ENCODE results near the gene C1orf174.

C1orf174 gene

GRCh38 chr1:3893190-3893589 is 6.9 kb downstream of the C1orf174 start:
- no peak for DNase-seq

GRCh38 chr1:3892748-3893147 is 7.3 kb downstream of the C1orf174 start:
- no peak for DNase-seq

GRCh38 chr1:3891329-3891865 is 8.7 kb downstream of the C1orf174 start:
- DNase-seq, result no peak

GRCh38 chr1:3890389-3891328 is 9.4 kb downstream of the C1orf174 start:
- DNase-seq, result no peak

- DNase-seq, result no peak
Observed at GRCh38 chr1:3889936-3890335, 10.1 kb downstream of the C1orf174 start.

- no peak for DNase-seq
Observed at GRCh38 chr1:3888301-3888700, 11.8 kb downstream of the C1orf174 start.

- no peak for DNase-seq
Observed at GRCh38 chr1:3886691-3887090, 13.4 kb downstream of the C1orf174 start.

GRCh38 chr1:3886106-3886670 is 13.9 kb downstream of the C1orf174 start:
- no peak for DNase-seq

- no peak for DNase-seq
Observed at GRCh38 chr1:3885611-3886010, 14.5 kb downstream of the C1orf174 start.

- DNase-seq, result no peak
Observed at GRCh38 chr1:3884966-3885365, 15.1 kb downstream of the C1orf174 start.

GRCh38 chr1:3883194-3883925 is 16.7 kb downstream of the C1orf174 start:
- no peak for DNase-seq

GRCh38 chr1:3881193-3881480 is 18.9 kb downstream of the C1orf174 start:
- DNase-seq, result no peak

GRCh38 chr1:3880429-3881192 is 19.5 kb downstream of the C1orf174 start:
- no peak for DNase-seq

GRCh38 chr1:3879787-3880428 is 20.2 kb downstream of the C1orf174 start:
- no peak for DNase-seq

- DNase-seq, result no peak
Observed at GRCh38 chr1:3879099-3879498, 21.0 kb downstream of the C1orf174 start.

GRCh38 chr1:3876716-3877115 is 23.4 kb downstream of the C1orf174 start:
- no peak for DNase-seq

GRCh38 chr1:3874736-3875135 is 25.3 kb downstream of the C1orf174 start:
- no peak for DNase-seq

GRCh38 chr1:3872546-3872945 is 27.5 kb downstream of the C1orf174 start:
- no peak for DNase-seq

GRCh38 chr1:3871451-3871805 is 28.6 kb downstream of the C1orf174 start:
- DNase-seq, result no peak

- DNase-seq, result no peak
Observed at GRCh38 chr1:3869751-3870301, 30.2 kb downstream of the C1orf174 start.

- DNase-seq, result no peak
Observed at GRCh38 chr1:3868464-3869006, 31.5 kb downstream of the C1orf174 start.

Measured in activated T-cell treated with anti-CD3 and anti-CD28 coated beads for 4 hours (primary cell).